ENCODE data around the gene SLC22A17. TPM values are rescaled to one million over a fixed set of nuclear protein-coding genes. Genes with fewer than 3 reads are reported as not detected.
A peak's percentile ranks its signal among the peaks of the same experiment; 100 is the strongest.

Gene SLC22A17
- total and polyA plus RNA-seq, 2 of the 13 experiments (the other 11 are each of a cell fraction or from before 2014, with no cell fraction given): 0.95 to 1.1 TPM

DNA sequence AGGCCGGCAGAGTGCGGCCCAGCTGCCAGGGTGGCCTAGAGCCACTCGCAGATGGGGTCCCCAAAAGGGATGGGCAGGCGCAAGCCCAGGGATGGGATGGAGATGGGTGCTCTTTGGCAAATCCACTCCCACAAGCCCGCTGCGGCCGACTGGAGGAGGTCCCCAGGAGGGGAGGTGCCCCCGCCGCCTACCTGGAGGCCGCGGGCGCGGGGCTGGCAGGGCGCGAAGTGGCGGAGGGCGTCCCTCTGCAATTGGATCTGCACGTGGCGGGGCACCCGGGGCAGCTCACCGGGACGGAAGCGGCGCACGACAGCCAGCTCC lies 50.8 kb downstream of the SLC22A17 start (continued):
- TF ChIP-seq TP53 (CRISPR knock-in tag; conservative IDR thresholded peaks at IDR 0.05): no peak
- TF ChIP-seq TMF1 (CRISPR knock-in tag; IDR thresholded peaks at IDR 0.05; ENCODE audit: low read depth): peak; percentile 71; the same call in 1 of the 2 replicates
- TF ChIP-seq, protein P1, sequence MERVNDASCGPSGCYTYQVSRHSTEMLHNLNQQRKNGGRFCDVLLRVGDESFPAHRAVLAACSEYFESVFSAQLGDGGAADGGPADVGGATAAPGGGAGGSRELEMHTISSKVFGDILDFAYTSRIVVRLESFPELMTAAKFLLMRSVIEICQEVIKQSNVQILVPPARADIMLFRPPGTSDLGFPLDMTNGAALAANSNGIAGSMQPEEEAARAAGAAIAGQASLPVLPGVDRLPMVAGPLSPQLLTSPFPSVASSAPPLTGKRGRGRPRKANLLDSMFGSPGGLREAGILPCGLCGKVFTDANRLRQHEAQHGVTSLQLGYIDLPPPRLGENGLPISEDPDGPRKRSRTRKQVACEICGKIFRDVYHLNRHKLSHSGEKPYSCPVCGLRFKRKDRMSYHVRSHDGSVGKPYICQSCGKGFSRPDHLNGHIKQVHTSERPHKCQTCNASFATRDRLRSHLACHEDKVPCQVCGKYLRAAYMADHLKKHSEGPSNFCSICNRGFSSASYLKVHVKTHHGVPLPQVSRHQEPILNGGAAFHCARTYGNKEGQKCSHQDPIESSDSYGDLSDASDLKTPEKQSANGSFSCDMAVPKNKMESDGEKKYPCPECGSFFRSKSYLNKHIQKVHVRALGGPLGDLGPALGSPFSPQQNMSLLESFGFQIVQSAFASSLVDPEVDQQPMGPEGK (CRISPR knock-in tag; IDR thresholded peaks at IDR 0.05): peak; percentile 50; the same call in 1 of the 2 replicates
- TF ChIP-seq ZBTB8A (CRISPR knock-in tag; IDR thresholded peaks at IDR 0.05; ENCODE audit: borderline replicate concordance, low read depth): peak; percentile 97; the same call in 1 of the 2 replicates
- no peak for TF ChIP-seq U2AF2 (IDR thresholded peaks at IDR 0.05; ENCODE audit: low read depth, low read length)
- TF ChIP-seq, protein P2, sequence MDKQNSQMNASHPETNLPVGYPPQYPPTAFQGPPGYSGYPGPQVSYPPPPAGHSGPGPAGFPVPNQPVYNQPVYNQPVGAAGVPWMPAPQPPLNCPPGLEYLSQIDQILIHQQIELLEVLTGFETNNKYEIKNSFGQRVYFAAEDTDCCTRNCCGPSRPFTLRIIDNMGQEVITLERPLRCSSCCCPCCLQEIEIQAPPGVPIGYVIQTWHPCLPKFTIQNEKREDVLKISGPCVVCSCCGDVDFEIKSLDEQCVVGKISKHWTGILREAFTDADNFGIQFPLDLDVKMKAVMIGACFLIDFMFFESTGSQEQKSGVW (CRISPR knock-in tag; IDR thresholded peaks at IDR 0.05; ENCODE audit: borderline replicate concordance): no peak
- peak; percentile 99; the same call in 1 of the 2 replicates for TF ChIP-seq ZSCAN20 (CRISPR knock-in tag; IDR thresholded peaks at IDR 0.05; ENCODE audit: borderline replicate concordance)
- TF ChIP-seq, protein P3, sequence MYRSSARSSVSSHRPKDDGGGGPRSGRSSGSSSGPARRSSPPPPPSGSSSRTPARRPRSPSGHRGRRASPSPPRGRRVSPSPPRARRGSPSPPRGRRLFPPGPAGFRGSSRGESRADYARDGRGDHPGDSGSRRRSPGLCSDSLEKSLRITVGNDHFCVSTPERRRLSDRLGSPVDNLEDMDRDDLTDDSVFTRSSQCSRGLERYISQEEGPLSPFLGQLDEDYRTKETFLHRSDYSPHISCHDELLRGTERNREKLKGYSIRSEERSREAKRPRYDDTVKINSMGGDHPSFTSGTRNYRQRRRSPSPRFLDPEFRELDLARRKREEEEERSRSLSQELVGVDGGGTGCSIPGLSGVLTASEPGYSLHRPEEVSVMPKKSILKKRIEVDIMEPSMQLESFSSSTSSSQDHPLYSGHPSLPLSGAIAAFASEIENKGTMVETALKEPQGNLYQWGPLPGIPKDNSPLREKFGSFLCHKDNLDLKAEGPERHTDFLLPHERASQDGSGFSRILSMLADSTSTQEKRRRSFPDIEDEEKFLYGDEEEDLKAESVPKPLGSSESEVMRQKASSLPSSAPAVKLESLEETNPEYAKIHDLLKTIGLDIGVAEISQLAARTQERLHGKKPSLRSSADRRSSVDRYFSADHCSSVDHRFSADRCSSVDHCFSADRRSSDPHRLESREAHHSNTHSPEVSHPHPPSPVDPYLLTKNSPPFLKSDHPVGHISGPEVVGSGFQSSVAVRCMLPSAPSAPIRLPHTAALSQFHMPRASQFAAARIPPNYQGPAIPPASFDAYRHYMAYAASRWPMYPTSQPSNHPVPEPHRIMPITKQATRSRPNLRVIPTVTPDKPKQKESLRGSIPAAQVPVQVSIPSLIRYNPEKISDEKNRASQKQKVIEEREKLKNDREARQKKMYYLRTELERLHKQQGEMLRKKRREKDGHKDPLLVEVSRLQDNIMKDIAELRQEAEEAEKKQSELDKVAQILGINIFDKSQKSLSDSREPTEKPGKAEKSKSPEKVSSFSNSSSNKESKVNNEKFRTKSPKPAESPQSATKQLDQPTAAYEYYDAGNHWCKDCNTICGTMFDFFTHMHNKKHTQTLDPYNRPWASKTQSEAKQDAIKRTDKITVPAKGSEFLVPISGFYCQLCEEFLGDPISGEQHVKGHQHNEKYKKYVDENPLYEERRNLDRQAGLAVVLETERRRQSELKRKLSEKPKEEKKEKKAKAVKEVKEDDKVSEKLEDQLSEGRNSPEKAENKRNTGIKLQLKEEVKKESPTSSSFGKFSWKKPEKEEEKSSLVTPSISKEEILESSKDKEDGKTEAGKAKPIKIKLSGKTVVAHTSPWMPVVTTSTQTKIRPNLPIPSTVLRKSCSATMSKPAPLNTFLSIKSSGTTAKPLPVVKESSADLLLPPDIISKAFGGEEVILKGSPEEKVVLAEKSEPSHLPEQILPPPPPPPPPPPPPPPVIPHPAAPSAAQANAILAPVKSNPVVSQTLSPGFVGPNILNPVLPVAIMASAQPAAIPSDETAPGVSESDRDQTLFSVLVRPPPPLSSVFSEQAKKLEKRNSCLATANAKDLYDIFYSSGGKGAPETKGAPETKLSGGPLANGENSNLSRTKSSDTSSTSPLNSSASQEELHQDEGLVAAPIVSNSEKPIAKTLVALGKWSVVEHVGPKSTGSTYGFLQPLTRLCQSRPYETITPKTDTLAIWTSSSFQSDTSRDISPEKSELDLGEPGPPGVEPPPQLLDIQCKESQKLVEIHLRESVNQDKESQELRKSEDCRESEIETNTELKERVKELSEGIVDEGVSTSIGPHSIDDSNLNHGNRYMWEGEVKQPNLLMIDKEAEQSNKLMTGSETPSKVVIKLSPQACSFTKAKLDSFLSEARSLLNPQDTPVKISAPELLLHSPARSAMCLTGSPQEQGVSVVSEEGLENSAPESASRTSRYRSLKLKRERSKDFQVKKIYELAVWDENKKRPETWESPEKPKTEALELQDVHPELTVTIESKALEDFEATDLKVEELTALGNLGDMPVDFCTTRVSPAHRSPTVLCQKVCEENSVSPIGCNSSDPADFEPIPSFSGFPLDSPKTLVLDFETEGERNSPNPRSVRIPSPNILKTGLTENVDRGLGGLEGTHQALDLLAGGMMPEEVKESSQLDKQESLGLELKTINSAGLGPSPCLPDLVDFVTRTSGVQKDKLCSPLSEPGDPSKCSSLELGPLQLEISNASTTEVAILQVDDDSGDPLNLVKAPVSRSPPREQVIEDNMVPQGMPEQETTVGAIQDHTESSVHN (CRISPR knock-in tag; IDR thresholded peaks at IDR 0.05): peak; percentile 96
- TF ChIP-seq ZNF839 (CRISPR knock-in tag; IDR thresholded peaks at IDR 0.05; ENCODE audit: borderline replicate concordance): peak; percentile 90
- TF ChIP-seq BORCS8-MEF2B (CRISPR knock-in tag; IDR thresholded peaks at IDR 0.05): peak; percentile 99
- TF ChIP-seq, protein P4, sequence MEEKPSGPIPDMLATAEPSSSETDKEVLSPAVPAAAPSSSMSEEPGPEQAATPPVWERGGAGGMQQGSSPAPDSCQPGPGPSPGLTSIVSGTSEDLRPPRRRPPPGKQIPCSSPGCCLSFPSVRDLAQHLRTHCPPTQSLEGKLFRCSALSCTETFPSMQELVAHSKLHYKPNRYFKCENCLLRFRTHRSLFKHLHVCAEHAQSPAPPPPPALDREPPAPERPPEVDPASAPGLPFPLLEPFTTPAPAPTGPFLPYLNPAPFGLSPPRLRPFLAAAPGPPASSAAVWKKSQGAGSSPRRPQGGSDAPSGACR (CRISPR knock-in tag; IDR thresholded peaks at IDR 0.05): no peak
- TF ChIP-seq ZNF30 (CRISPR knock-in tag; IDR thresholded peaks at IDR 0.05): no peak
- TF ChIP-seq KAT2B (IDR thresholded peaks at IDR 0.05; ENCODE audit: borderline replicate concordance, low read depth, low read length): no peak
- TF ChIP-seq, protein P5, sequence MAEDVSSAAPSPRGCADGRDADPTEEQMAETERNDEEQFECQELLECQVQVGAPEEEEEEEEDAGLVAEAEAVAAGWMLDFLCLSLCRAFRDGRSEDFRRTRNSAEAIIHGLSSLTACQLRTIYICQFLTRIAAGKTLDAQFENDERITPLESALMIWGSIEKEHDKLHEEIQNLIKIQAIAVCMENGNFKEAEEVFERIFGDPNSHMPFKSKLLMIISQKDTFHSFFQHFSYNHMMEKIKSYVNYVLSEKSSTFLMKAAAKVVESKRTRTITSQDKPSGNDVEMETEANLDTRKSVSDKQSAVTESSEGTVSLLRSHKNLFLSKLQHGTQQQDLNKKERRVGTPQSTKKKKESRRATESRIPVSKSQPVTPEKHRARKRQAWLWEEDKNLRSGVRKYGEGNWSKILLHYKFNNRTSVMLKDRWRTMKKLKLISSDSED (CRISPR knock-in tag; IDR thresholded peaks at IDR 0.05): peak; percentile 89
- TF ChIP-seq ZNF260 (CRISPR knock-in tag; IDR thresholded peaks at IDR 0.05; ENCODE audit: borderline replicate concordance, low read depth): no peak
